HepG2 (cell line): Measurements from ENCODE around the gene IGLON5. TPM values are rescaled to one million over a fixed set of nuclear protein-coding genes. Genes with fewer than 3 reads are reported as not detected.
A peak's percentile ranks its signal among the peaks of the same experiment; 100 is the strongest.

ENCODE experiments used
- CC2D1A ChIP-seq: sonication (generic); formaldehyde crosslinking; IDR thresholded peaks from 2 replicates; pipeline ENCODE4 v1.8.1; 2023; ENCODE audit warnings: mild to moderate bottlenecking, missing genetic modification reagents
- CENPBD1 ChIP-seq: sonication (generic); formaldehyde crosslinking; IDR thresholded peaks from 2 replicates; pipeline ENCODE4 v1.8.0; 2022; ENCODE audit warnings: missing genetic modification reagents, low read depth, mild to moderate bottlenecking, borderline replicate concordance
- CHCHD3 ChIP-seq: sonication (generic); formaldehyde crosslinking; IDR thresholded peaks from 2 replicates; pipeline ENCODE4 v1.8.0; 2022; ENCODE audit warnings: mild to moderate bottlenecking, missing genetic modification reagents, moderate library complexity
- CSRNP2 ChIP-seq: sonication (generic); formaldehyde crosslinking; conservative IDR thresholded peaks from 2 replicates; pipeline ENCODE4 v1.8.0; 2022; ENCODE audit warnings: low read depth, missing genetic modification reagents
- GPBP1L1 ChIP-seq: sonication (generic); formaldehyde crosslinking; IDR thresholded peaks from 2 replicates; pipeline ENCODE4 v1.5.0; 2020; ENCODE audit warnings: mild to moderate bottlenecking, missing genetic modification reagents
- HCFC1 ChIP-seq: fragments of 150-350 bp; IDR thresholded peaks from 2 replicates; pipeline ENCODE4 v1.6.1; 2014; ENCODE audit warnings: low read depth, low read length
- ISX ChIP-seq: sonication (generic); formaldehyde crosslinking; conservative IDR thresholded peaks from 2 replicates; pipeline ENCODE4 v1.5.0; 2020; ENCODE audit warnings: missing genetic modification reagents
- KMT2A ChIP-seq: sonication (generic); formaldehyde crosslinking; IDR thresholded peaks from 2 replicates; pipeline ENCODE4 v1.4.0; 2020; ENCODE audit warnings: missing genetic modification reagents
- NAIF1 ChIP-seq: sonication (generic); formaldehyde crosslinking; IDR thresholded peaks from 2 replicates; pipeline ENCODE4 v1.5.0; 2020; ENCODE audit warnings: mild to moderate bottlenecking, missing genetic modification reagents, borderline replicate concordance
- NCOA1 ChIP-seq: sonication (generic); formaldehyde crosslinking; IDR thresholded peaks from 2 replicates; pipeline ENCODE4 v1.9.0; 2021; ENCODE audit warnings: missing genetic modification reagents
- NRL ChIP-seq: sonication (generic); formaldehyde crosslinking; IDR thresholded peaks from 2 replicates; pipeline ENCODE4 v1.5.0; 2020; ENCODE audit warnings: missing genetic modification reagents, mild to moderate bottlenecking, moderate library complexity, borderline replicate concordance
- RCOR2 ChIP-seq: IDR thresholded peaks from 2 replicates; pipeline ENCODE4 v1.6.1; 2016; ENCODE audit warnings: missing biosample characterization, missing genetic modification reagents
- SP2 ChIP-seq: sonication (generic); formaldehyde crosslinking; IDR thresholded peaks from 2 replicates; pipeline ENCODE4 v1.5.1; 2020; ENCODE audit warnings: mild to moderate bottlenecking, missing genetic modification reagents
- TAF1 ChIP-seq: sonication (generic); formaldehyde crosslinking; IDR thresholded peaks from 2 replicates; pipeline ENCODE4 v1.4.0; 2020; ENCODE audit warnings: missing genetic modification reagents
- TAF15 ChIP-seq: fragments of 200-400 bp; formaldehyde crosslinking; IDR thresholded peaks from one replicate; pipeline ENCODE4 v1.6.1; 2018; ENCODE audit warnings: mild to moderate bottlenecking, low read depth, low read length; ENCODE audit not compliant: poor library complexity, severe bottlenecking
- TFDP1 ChIP-seq: IDR thresholded peaks from 2 replicates; pipeline ENCODE4 v1.6.1; 2016; ENCODE audit warnings: missing compliant biosample characterization, missing genetic modification reagents, borderline replicate concordance
- ZBTB8A ChIP-seq: sonication (generic); formaldehyde crosslinking; IDR thresholded peaks from 2 replicates; pipeline ENCODE4 v1.4.0; 2020; ENCODE audit warnings: mild to moderate bottlenecking, low read depth, missing genetic modification reagents, borderline replicate concordance
- ZFP62 ChIP-seq: sonication (generic); formaldehyde crosslinking; IDR thresholded peaks from 2 replicates; pipeline ENCODE4 v1.4.0; 2020; ENCODE audit warnings: missing genetic modification reagents
- ZKSCAN1 ChIP-seq: fragments of 150-350 bp; IDR thresholded peaks from 2 replicates; pipeline ENCODE4 v1.6.1; 2014; ENCODE audit warnings: low read length
- ZNF496 ChIP-seq: sonication (generic); formaldehyde crosslinking; IDR thresholded peaks from 2 replicates; pipeline ENCODE4 v1.8.1; 2023; ENCODE audit warnings: mild to moderate bottlenecking, moderate library complexity, missing genetic modification reagents; ENCODE audit not compliant: insufficient replicate concordance
- ZNF563 ChIP-seq: sonication (generic); formaldehyde crosslinking; IDR thresholded peaks from 2 replicates; pipeline ENCODE4 v1.8.0; 2022; ENCODE audit warnings: mild to moderate bottlenecking, moderate library complexity, missing genetic modification reagents
- ZNF660 ChIP-seq: sonication (generic); formaldehyde crosslinking; IDR thresholded peaks from 2 replicates; pipeline ENCODE4 v1.5.1; 2020; ENCODE audit warnings: mild to moderate bottlenecking, low read depth, missing genetic modification reagents, borderline replicate concordance
- ZNF713 ChIP-seq: sonication (generic); formaldehyde crosslinking; IDR thresholded peaks from 2 replicates; pipeline ENCODE4 v1.4.0; 2020; ENCODE audit warnings: mild to moderate bottlenecking, missing genetic modification reagents
- ZNF780A ChIP-seq: sonication (generic); formaldehyde crosslinking; IDR thresholded peaks from 2 replicates; pipeline ENCODE4 v1.8.0; 2022; ENCODE audit warnings: mild to moderate bottlenecking, missing genetic modification reagents, moderate library complexity
- ZNF839 ChIP-seq: sonication (generic); formaldehyde crosslinking; IDR thresholded peaks from 2 replicates; pipeline ENCODE4 v1.4.0; 2020; ENCODE audit warnings: missing genetic modification reagents, mild to moderate bottlenecking, borderline replicate concordance
- ZNF879 ChIP-seq: sonication (generic); formaldehyde crosslinking; IDR thresholded peaks from 2 replicates; pipeline ENCODE4 v1.8.1; 2023; ENCODE audit warnings: missing genetic modification reagents
- ZSCAN9 ChIP-seq: IDR thresholded peaks from 2 replicates; pipeline ENCODE4 v1.6.1; 2016; ENCODE audit warnings: borderline replicate concordance
- polyA plus RNA-seq, 8 experiments: library from polyadenylated mRNA; depleted of rRNA in 3 of 8; stranded (reverse) in 7 of 8; unstranded in 1 of 8; fragments of >200 nt; fragmentation: Illumina TruSeq in 4 of 8; extraction: Trizol in 4 of 8; gene quantifications; 2 replicates each; pipeline versions ENCODE4 v1.2.1 to v1.2.3, GENCODE V29; 2011 to 2016; ENCODE audit warnings: low read depth in 4 of 8, missing spikeins in 1 of 8, mixed read lengths in 1 of 8; ENCODE audit not compliant: insufficient read depth in 1 of 8
- total RNA-seq, 5 experiments: library from RNA; depleted of rRNA; stranded (reverse); fragments of >200 nt; fragmentation: Illumina TruSeq; extraction: Trizol; gene quantifications; 2 replicates each; pipeline ENCODE4 v1.2.3, GENCODE V29; 2016; ENCODE audit warnings: low read depth in 1 of 5

The IGLON5 gene
- total and polyA plus RNA-seq, 2 of the 13 experiments (the other 11 are each of a cell fraction or from before 2014, with no cell fraction given) = 0.04 to 5.7 TPM

- TF ChIP-seq TFDP1 = peak; percentile 75; the same call in 1 of the 2 replicates
- no peak for TF ChIP-seq ZNF713 (CRISPR knock-in tag)
- TF ChIP-seq HCFC1 = no peak
- no peak for TF ChIP-seq ZNF879
- TF ChIP-seq RCOR2 = no peak
- no peak for TF ChIP-seq ISX
- no peak for TF ChIP-seq GPBP1L1
- TF ChIP-seq TAF1 (CRISPR knock-in tag) = peak; percentile 82
- peak; percentile 46; the same call in 1 of the 2 replicates for TF ChIP-seq ZNF563
- no peak for TF ChIP-seq ZNF496 (CRISPR knock-in tag)
- TF ChIP-seq ZKSCAN1 = no peak
- TF ChIP-seq SP2 (CRISPR knock-in tag) = peak; percentile 85
- TF ChIP-seq NRL = 0 out of 2 replicates have a peak, but pooled peaks have one; percentile 31
- TF ChIP-seq CHCHD3 = 0 out of 2 replicates have a peak, but pooled peaks have one; percentile 43
- no peak; the same call in 1 of the 2 replicates for TF ChIP-seq KMT2A (CRISPR knock-in tag)
- TF ChIP-seq TAF15 = no peak
- TF ChIP-seq NAIF1 (CRISPR knock-in tag) = no peak
- TF ChIP-seq ZFP62 (CRISPR knock-in tag) = no peak
- 0 out of 2 replicates have a peak, but pooled peaks have one; percentile 52 for TF ChIP-seq CSRNP2
- no peak for TF ChIP-seq CC2D1A
- TF ChIP-seq NCOA1 = 0 out of 2 replicates have a peak, but pooled peaks have one; percentile 33
- peak; percentile 73 for TF ChIP-seq ZNF780A (CRISPR knock-in tag)
- TF ChIP-seq CENPBD1 = no peak
- TF ChIP-seq ZSCAN9 (CRISPR knock-in tag) = no peak
- TF ChIP-seq ZNF839 (CRISPR knock-in tag) = no peak
- TF ChIP-seq ZNF660 (CRISPR knock-in tag) = no peak
- no peak for TF ChIP-seq ZBTB8A (CRISPR knock-in tag)
Observed at GRCh38 chr19:51366389-51367254, 55.2 kb downstream of the IGLON5 start (continued).
